Renal pelvis (tissue), 4 donors: Measurements from ENCODE around the gene CHRM5. TPM values are rescaled to one million over a fixed set of nuclear protein-coding genes. Genes with fewer than 3 reads are reported as not detected.
A peak's percentile ranks its signal among the peaks of the same experiment; 100 is the strongest.

Source experiments
- DNase-seq: peaks from one replicate; pipeline ENCODE4 v3.0.0-alpha.2; 2013
- polyA plus RNA-seq, 3 donors: library from polyadenylated mRNA; unstranded; fragments of 120-200 nt; gene quantifications; one replicate each; pipeline ENCODE4 v1.2.1, GENCODE V29; 2013; ENCODE audit not compliant: insufficient read length in 3 of 3

Gene CHRM5
- polyA plus RNA-seq, 3 donors, result 0.19 to 0.25 (median 0.19) TPM

GRCh38 chr15:34085746-34086145 lies 117.4 kb downstream of the CHRM5 start:
- DNase-seq, result no peak

DNA sequence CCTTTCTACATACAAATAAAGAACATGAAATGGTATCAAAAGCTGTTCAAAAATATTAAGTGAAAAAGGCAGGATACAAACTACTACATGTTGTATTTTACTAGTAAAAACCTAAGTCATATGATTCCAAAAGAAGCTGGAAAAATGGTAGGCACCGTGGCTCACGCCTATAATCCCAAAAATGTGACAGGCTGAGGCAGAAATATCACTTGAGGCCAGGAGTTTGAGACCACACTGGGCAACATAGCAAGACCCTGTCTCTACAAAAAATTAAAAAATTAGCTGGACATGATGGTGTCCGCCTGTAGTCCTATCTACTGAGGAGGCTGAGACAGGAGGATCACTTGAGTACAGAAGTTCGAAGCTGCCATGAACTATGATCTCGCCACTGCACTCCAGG lies 131.6 kb downstream of the CHRM5 start:
- DNase-seq, result no peak

- DNase-seq, result peak; percentile 99
These were observed 133.3 kb downstream of the CHRM5 start, which contains the start of the genes EMC7 and PGBD4 for GRCh38 chr15:34101366-34102174. EMC7 (minus strand) TSS chr15:34101862; CDS start chr15:34101839, 23 bp downstream. PGBD4 (plus strand) TSS chr15:34102083; CDS start chr15:34102532, 449 bp downstream.

DNA sequence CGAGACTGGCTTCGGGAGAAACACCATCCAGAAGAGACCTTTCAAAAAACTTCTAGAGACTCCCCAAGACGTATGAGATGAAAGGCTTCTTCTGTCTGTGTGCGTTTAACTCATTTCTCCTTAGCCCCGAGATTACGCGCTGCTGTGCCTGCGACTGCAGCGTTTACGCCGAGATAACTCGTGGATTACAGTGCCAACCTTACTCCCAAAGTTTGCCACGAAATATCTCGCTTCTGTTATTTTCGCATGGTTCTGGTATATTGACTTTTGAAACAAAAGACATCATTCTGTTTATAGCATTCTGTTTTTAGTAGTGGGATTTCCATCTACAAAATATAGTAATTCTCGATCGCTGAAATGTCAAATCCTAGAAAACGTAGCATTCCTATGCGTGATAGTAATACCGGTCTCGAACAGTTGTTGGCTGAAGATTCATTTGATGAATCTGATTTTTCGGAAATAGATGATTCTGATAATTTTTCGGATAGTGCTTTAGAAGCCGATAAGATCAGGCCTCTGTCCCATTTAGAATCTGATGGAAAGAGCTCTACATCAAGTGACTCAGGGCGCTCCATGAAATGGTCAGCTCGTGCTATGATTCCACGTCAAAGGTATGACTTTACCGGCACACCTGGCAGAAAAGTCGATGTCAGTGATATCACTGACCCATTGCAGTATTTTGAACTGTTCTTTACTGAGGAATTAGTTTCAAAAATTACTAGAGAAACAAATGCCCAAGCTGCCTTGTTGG lies 134.1 kb downstream of the CHRM5 start:
- DNase-seq, result no peak

DNA sequence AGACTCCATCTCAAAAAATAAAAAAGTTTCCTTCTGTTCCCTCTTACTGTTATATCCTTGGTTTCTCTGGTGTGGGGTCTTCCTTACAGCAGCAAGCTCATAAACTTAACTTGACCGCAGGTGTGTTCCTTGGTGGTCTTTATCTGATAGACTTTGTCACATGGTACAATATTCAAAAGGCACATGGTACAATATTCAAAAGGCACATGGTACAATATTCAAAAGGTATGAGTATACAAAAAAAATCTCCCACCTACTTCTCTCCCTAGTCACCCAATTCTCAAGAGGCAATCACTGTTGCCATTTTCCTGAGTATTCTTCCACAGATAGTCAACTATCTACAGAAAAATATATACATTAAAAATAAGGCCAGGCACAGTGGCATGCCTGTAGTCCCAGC lies 138.1 kb downstream of the CHRM5 start:
- no peak for DNase-seq

- no peak for DNase-seq
These were observed 139.0 kb downstream of the CHRM5 start for GRCh38 chr15:34107315-34107714.

DNA sequence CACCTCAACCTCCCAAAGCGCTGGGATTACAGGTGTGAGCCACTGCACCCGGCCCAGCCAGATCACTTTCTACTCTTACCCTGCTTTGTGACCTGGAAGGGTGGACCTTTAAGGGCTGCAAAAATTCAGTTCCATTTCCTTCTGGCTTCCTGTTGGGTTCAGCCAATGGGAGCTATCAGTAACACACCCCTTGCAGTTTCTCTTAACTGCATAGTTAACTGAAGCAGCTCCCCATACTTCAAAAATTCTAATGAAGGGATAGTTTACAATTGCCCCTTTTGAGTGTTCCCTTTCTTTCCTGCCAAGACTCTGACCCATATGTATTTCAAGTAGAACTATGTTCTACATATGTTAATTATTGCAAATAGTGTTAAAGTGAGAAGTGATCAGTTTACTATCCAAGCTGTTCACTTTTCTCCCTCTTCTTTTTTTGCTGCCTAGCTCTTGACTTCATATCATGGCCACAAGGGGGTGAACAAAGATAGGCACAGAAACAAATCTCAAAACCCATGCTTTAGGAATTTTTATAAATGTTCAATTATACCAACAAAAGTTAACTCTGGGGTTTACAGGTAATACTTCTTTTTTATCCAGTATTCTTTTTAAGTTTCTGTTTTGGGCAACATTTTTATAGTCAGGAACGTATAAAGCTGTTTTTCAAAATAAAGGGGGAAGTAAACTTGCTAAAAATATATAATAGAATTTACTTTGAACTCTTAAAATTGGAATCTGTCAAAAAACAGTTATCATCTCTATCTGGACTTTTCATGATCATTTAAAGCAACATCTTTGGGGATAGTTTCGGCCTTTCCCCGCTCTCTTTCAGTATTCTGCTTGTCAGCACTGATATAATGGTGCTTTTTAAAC lies 141.7 kb downstream of the CHRM5 start:
- DNase-seq, result no peak

- no peak for DNase-seq
These were observed 143.2 kb downstream of the CHRM5 start for GRCh38 chr15:34111488-34111887.

DNA sequence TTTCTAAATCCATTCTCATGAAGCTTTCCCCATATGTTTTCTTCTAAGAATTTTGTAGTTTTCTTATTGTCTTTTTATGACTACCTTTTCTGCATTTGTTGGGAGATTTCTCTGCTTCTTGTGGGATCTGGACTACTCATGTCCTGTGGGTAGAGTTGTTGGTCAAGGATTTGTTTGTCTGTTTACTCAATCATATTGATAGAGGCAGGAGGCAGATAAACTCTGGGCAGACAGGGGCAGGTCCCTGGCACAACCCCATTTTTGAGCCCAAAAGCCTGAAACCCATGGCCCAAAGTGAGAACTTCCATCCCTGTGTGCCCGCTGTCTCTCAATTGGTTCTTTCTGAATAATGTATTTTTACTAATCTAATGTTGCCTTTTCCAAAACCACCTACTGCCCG lies 145.9 kb downstream of the CHRM5 start:
- no peak for DNase-seq

DNA sequence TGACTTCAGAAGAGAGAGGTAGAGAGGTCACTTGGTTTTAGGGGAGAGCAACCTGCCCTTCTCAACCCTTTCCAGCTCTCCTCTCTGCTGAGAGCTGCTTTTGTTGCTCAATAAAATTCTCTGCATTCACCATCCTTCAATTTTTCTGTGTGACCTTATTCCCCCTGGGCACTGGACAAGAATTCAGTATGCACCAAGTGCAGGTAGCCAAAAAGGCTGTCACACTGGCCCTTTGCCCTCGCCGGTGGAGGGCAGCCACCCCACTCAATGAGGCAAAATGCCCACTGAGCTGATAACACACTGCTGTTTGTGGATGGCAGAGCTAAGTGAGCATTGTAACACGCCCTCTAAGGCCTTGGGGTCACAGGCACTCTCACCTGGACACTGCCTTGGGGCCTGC lies 146.4 kb downstream of the CHRM5 start:
- no peak for DNase-seq

- no peak for DNase-seq
These were observed 148.3 kb downstream of the CHRM5 start for GRCh38 chr15:34116620-34117019.

Other genes with a start within 250 kb of the CHRM5 start
- 10 to 100 TPM; 13.7 to 17.2 (median 14.4) TPM for gene AVEN, start 70.7 kb downstream of the CHRM5 start, polyA plus RNA-seq
- gene EMC7, start 133.4 kb downstream of the CHRM5 start, polyA plus RNA-seq, result 10 to 100 TPM; 79.4 to 84.8 (median 84.8) TPM
- 1 to 10 TPM; 1.7 to 2.6 (median 2.2) TPM for gene PGBD4, start 133.6 kb downstream of the CHRM5 start, polyA plus RNA-seq
- gene KATNBL1, start 241.6 kb downstream of the CHRM5 start, polyA plus RNA-seq, result 10 to 100 TPM; 43.5 to 80.8 (median 76.6) TPM